Peyer's patch (tissue), 4 donors: ENCODE results near the gene VMP1.

ENCODE experiments used
- CTCF ChIP-seq, 6 experiments: fragments of 450-650 bp in 4 of 6; fragments of 200-600 bp in 2 of 6; sonication (generic) in 1 of 6; IDR thresholded peaks; one replicate each; pipeline ENCODE4 v1.5.1; 2017 to 2019; ENCODE audit warnings: antibody characterized with exemption in 6 of 6, mild to moderate bottlenecking in 3 of 6, moderate library complexity in 1 of 6
- POLR2A ChIP-seq, 2 donors: fragments of 450-650 bp; IDR thresholded peaks; one replicate each; pipeline ENCODE4 v1.5.1; 2017; ENCODE audit warnings: antibody characterized with exemption in 2 of 2, mild to moderate bottlenecking in 2 of 2, moderate library complexity in 2 of 2

GRCh38 chr17:59683283-59683682, 24.2 kb upstream of the VMP1 start:
- TF ChIP-seq POLR2A (IDR thresholded peaks at IDR 0.05): no peak
- TF ChIP-seq CTCF (IDR thresholded peaks at IDR 0.05): no peak
